Fibroblast of gingiva (primary cell): ENCODE data around the gene COL20A1.
"Not testable (repeated sequence)": the region's sequence is repeated elsewhere in the genome, so short reads cannot be mapped to it uniquely, and the experiment has no call there.

Source experiments
- DNase-seq: peaks from one replicate; pipeline ENCODE4 v3.0.0-alpha.2; 2011; ENCODE audit warnings: low read depth

Gene COL20A1

DNA sequence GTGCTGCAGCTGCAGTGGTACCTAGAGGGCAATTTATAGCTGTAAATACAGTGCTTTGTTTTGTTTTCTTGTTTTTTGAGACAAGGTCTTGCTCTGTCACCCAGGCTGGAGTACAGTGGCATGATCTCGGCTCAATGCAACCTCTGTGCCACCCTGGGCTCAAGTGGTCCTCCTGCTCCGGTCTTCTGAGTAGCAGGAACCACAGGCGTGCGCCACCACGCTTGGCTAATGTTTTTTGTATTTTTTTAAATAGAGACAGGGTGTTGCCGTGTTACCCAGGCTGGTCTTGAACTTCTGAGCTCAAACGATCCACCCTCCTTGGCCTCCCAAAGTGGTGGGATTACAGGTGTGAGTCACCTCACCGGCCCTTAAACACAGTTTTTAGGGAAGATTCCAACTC lies 41.4 kb downstream of the COL20A1 start:
- DNase-seq = no peak

- DNase-seq = not testable (repeated sequence)
These were observed 42.1 kb downstream of the COL20A1 start for GRCh38 chr20:63335060-63335459.

GRCh38 chr20:63335711-63336110 lies 42.7 kb downstream of the COL20A1 start:
- no peak for DNase-seq

- DNase-seq = no peak
These were observed 43.3 kb downstream of the COL20A1 start for GRCh38 chr20:63336232-63336752.

- no peak for DNase-seq
These were observed 44.9 kb downstream of the COL20A1 start for GRCh38 chr20:63337786-63338420.

DNA sequence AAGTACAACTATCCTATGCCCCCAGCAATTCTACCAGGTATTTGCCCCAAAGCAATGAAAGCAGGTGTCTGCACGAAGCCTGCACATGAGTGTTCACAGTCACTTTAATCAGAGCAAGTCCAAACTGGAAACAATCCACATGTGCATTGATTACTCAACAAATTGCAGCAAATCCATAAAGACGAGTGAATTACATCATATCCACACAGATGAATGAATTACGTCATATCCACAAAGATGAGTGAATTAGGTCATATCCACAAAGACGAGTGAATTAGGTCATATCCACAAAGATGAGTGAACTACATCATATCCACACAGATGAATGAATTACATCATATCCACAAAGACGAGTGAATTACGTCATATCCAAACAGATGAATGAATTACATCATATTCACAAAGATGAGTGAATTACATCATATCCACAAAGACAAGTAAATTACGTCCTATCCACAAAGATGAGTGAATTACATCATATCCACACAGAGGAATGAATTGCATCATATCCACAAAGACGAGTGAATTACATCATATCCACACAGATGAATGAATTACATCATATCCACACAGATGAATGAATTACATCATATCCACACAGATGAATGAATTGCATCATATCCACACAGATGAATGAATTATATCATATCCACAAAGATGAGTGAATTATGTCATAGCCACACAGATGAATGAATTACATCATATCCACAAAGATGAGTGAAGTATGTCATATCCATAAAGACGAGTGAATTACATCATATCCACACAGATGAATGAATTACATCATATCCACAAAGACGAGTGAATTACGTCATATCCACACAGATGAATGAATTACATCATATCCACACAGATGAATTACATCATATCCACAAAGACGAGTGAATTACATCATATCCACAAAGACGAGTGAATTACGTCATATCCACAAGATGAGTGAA lies 46.4 kb downstream of the COL20A1 start:
- DNase-seq = not testable (repeated sequence)

DNA sequence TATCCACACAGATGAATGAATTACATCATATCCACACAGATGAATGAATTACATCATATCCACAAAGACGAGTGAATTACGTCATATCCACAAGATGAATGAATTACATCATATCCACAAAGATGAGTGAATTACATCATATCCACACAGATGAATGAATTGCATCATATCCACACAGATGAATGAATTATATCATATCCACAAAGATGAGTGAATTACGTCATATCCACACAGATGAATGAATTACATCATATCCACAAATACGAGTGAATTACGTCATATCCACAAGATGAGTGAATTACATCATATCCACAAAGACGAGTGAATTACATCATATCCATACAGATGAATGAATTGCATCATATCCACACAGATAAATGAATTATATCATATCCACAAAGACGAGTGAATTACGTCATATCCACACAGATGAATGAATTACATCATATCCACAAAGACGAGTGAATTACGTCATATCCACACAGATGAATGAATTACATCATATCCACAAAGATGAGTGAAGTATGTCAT lies 47.2 kb downstream of the COL20A1 start:
- not testable (repeated sequence) for DNase-seq

DNA sequence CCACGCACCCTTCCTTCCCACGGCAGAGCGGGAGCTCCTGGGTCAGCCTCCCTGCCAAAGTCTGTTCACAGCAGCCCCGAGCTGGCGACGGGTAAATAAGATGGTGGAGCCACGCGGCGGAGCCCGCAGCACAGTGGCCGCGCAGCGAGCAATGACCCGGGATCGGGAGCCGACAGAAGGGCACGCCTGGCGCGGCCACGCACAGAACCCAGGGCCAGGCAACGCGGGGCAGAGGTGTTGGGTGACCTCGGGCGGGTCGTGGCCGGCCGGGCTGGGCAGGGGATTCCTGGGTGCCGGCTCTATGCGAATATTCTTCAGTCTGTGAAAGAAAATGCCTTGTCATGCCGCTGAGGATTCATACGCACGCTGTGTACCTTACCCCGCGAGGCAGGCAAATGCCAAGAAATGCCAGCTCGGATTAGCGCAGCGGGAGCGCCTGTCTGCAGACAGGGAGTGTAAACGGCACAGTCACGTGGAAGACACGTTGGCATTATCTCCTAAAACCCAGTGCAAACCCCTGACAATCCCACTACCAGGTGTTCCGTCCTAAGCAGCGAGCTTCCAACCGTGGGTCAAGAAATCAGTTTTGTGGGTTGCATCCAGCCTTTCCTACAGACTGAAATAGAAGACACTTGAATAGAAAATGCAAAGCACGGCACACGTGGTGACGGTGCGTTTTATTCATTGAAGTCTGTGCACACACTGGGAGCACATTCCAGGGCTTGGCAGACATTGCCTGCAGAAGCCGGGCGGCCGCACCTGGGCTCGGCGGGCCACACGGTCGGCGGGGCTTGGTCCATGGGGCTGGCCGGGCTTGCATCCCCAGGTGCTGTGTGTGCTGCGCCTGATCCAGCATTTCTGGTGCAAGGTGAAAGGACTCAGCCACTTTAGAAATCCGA lies 49.8 kb downstream of the COL20A1 start:
- no peak for DNase-seq

DNA sequence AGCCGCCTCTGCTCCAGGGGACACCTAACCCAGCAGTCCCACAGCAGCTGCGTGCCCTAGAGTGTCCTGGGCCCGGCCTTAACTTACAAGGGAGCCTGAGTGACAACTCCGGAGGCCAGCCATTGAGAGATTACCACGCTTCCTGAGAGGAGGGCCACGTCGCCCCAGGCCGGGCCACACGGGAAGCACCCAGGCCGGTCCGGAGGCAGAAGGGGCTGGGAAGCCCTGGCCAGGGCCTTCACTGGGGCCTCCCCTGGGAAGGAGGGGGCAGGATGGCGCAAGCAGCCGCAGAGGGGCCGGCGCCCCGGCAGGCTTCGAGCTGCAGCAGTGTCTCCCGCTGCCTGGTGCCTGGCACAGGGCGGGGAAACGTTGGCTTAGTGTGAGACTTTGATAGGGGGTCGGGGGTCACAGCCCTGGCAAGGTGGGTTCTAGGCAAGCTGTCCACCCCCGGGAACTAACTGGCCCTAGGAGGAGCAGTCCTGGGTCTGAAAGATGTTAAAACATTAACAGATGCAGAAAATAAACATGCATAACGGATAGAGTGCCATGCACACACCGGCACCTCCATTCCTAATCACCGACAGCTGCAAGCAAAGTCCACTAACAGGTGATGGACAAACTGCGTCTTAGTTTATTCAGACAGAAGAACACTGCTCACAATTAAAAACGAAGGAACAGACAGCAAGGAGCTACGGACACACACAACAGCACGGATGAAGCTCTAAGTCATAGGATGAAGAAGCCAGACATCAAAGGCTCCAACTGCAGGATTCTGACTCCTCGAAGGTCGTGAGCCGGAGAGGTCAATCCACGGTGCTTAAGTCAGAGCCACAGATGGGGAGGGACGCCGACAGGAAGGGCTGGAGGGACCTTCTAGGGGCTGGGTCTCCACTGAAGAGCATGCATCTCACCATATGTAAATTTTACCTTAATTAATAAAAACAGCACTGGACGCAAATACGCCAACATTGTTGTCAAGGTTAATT lies 50.8 kb downstream of the COL20A1 start:
- DNase-seq = no peak

DNA sequence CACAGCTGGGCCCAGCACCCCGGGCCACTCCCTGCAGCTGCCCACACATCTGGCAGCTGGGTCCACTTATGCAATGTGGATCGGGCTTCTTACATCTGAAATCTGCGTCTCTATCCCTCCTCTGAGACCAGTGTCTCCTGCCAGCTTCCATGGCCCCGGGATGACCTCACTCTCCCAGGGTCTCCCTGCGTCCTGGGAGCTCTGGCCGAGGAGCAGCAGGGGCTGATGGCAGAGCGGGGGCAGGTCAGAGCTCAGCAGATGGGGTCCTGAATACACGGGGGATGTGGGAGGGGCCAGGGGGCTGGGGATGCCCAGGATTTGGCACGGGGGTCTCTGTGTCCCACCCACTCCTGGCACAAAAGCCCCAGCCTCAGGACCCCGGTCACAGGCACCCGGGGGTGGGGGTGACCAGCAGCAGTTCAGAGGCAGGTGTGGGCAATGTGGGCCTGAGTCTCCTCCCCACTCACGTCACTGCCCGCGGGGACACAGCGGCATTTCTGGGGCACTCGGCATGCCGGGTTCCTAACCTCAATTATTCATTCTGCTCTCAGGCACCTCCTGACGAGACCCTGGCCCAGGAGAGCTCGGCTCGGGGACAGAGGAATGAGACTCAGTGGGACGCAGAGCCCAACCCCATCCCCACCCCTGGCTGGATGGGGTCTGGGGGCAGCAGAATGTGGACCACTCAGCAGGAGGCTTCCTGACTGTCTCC lies 51.8 kb downstream of the COL20A1 start:
- peak; percentile 42 for DNase-seq

DNA sequence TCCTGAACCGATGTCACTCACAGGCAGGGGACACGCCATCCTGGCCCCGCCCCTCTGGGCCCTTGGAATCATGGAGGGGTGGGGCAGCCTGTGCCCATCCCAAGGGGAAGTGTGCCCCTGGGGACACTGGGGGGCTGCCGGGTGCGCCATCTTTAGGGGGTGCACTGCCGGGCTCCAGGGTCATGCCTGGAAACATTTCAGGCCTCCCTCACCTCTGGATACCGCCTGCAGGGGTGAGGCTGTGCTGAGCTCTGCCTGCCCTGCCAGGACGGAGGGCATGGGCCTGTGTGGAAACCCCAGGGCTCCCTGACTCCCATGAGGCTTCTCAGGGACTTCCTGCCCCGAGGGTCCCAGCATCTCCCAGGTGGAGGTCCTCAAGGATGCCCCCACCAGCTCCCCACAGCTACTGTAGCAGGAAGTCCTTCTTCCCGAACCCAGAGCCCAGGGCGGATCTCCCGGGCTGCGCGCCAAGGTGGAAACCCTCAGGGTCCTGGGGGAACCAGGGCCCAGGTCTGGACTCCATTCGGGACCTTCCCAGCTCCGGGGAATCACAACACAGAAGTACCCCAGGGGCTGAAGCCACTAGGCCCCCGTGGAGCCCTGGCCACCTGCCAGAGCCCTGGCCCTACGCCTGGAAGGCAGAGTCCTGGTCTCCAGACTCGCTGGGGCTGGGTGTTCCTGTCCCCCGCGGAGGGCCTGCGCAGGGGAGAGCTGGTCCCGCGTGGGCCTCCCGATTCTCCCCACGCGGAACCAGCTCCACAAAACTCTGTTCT lies 52.5 kb downstream of the COL20A1 start:
- DNase-seq = no peak

GRCh38 chr20:63346131-63347080 lies 53.4 kb downstream of the COL20A1 start:
- no peak for DNase-seq

GRCh38 chr20:63347081-63347741 lies 54.2 kb downstream of the COL20A1 start:
- DNase-seq = no peak

DNA sequence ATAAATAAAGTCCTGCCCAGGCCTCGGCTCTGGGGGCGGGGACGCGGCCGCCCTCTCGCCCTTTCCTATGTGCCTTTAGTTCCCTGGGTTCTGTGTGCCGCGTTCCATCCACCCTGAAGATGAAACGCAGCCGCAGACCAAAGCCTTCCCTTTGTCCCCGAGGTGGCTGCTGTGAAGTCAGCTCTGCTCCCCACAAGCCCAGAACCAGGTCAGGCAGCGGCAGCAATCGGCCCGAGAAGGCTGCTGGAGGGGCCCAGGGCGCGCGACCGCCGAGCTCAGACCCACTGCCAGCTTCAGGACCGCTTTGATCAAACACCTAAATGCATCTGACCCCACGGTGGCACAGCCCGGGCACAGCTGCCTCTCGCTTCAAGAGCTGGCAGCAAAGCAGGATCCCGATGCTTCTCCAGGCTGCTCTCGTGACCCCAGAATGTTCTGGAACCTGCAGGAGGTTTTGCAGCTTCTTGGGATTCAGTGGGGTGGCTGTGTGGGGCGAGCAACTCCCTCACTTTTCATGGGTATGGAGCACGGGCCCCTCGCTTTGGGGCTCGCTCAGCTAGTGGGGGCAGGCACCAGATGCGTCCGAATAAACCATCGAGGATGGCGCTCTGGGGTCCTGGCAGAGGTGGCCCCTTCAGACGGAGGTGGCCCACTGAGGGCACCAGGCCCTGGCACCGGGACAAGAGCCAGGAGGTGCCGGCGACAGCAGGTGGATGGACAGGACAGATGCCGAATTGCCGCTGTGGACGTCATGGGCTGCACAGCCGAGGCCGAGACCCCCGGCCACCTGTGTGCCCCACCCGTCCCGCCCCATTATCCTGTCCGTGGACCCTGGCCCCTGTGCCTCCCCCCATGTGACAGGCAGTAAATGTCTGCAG lies 55.2 kb downstream of the COL20A1 start:
- DNase-seq = no peak

- no peak for DNase-seq
These were observed 56.0 kb downstream of the COL20A1 start for GRCh38 chr20:63348828-63349515.

DNA sequence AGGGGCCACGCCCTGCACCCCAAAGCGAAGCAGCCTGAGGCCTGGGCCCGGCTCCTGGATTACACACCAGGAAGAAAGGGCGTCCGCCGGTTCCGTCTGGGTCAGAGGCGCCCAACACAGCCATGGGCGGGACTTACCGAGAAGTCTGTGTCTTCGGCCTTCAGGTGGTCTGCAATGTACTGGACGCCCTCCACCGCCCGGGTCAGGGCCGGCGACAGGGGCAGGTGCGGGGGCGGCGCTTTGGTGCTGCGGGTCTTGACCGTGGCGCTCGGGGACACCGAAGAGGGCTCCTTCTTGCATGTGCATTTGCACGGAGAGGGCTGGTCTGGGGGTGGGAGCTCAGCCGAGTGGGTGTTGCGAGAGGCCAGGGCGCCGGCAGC lies 56.5 kb downstream of the COL20A1 start:
- DNase-seq = no peak
